K562 (cell line): ENCODE measurements around the gene RAB14. TPM values are rescaled to one million over a fixed set of nuclear protein-coding genes. Genes with fewer than 3 reads are reported as not detected.
A peak's percentile ranks its signal among the peaks of the same experiment; 100 is the strongest.

ENCODE experiments used
- CBX5 ChIP-seq: IDR thresholded peaks from 2 replicates; pipeline ENCODE4 v1.6.1; 2014; ENCODE audit warnings: low read depth, borderline replicate concordance
- CCNT2 ChIP-seq: IDR thresholded peaks from 2 replicates; pipeline ENCODE4 v1.6.1; 2011; ENCODE audit warnings: borderline replicate concordance, low read depth, mild to moderate bottlenecking, moderate library complexity, mixed read lengths, low read length; ENCODE audit not compliant: insufficient read length; ENCODE audit errors: extremely low read depth
- NCOA4 ChIP-seq: fragments of 450-650 bp; IDR thresholded peaks from 2 replicates; pipeline ENCODE4 v1.6.1; 2018; ENCODE audit warnings: mild to moderate bottlenecking; ENCODE audit not compliant: partially characterized antibody
- RBM14 ChIP-seq: fragments of 200-400 bp; formaldehyde crosslinking; IDR thresholded peaks from 2 replicates; pipeline ENCODE4 v1.6.1; 2018; ENCODE audit warnings: low read depth, mild to moderate bottlenecking, low read length, moderate library complexity, borderline replicate concordance; ENCODE audit not compliant: insufficient read depth
- SMAD4 ChIP-seq: fragments of 250-450 bp; sonication (Bioruptor Pico); conservative IDR thresholded peaks from 2 replicates; pipeline ENCODE4 v1.8.0; 2021; ENCODE audit warnings: inconsistent platforms, mild to moderate bottlenecking, moderate library complexity
- SNIP1 ChIP-seq: fragments of 450-650 bp; IDR thresholded peaks from 2 replicates; pipeline ENCODE4 v1.7.1; 2017; ENCODE audit warnings: low read depth, mild to moderate bottlenecking
- SRF ChIP-seq, 2 experiments: fragments of 250-450, 450-650 bp in 1 of 2; sonication (Bioruptor Pico) in 1 of 2; sonication (generic) in 1 of 2; formaldehyde crosslinking; IDR thresholded peaks; 2 replicates each; pipeline versions ENCODE4 v1.5.0 to v1.5.1; 2020 to 2022; ENCODE audit warnings: mild to moderate bottlenecking in 1 of 2, missing genetic modification reagents in 1 of 2
- TAF15 ChIP-seq: fragments of 200-400 bp; formaldehyde crosslinking; IDR thresholded peaks from 2 replicates; pipeline ENCODE4 v1.6.1; 2017; ENCODE audit warnings: mild to moderate bottlenecking, low read depth, low read length, moderate library complexity
- ZNF165 ChIP-seq: fragments of 250-450 bp; sonication (Bioruptor Pico); IDR thresholded peaks from 2 replicates; pipeline ENCODE4 v1.4.0; 2020; ENCODE audit warnings: borderline replicate concordance
- ZNF311 ChIP-seq: fragments of 250-450 bp; sonication (Bioruptor Pico); IDR thresholded peaks from 2 replicates; pipeline ENCODE4 v1.4.0; 2020; ENCODE audit warnings: mild to moderate bottlenecking, moderate library complexity
- polyA plus RNA-seq, 8 experiments: library from polyadenylated mRNA; depleted of rRNA in 4 of 8; stranded (reverse) in 5 of 8; unstranded in 3 of 8; fragments of >200 nt; fragmentation: Nextera tagmentation in 2 of 8; fragmentation: Illumina TruSeq in 1 of 8; extraction: Ambion mirVana in 2 of 8; extraction: Trizol in 1 of 8; gene quantifications; 2 replicates each; pipeline versions ENCODE4 v1.2.1 to v1.2.3, GENCODE V29; 2011 to 2014; ENCODE audit warnings: inconsistent platforms in 1 of 8, missing spikeins in 1 of 8
- total RNA-seq, 7 experiments: library from RNA; depleted of rRNA in 6 of 7; stranded (reverse); fragments of >200 nt in 6 of 7; fragmentation: Illumina TruSeq in 2 of 7; extraction: Trizol in 2 of 7; gene quantifications; 2 replicates each; pipeline versions ENCODE4 v1.2.1 to v1.2.3, GENCODE V29; 2011 to 2021; ENCODE audit warnings: low replicate concordance in 1 of 7
- TF ChIP-seq, protein P1 (sequence below): IDR thresholded peaks from 2 replicates; pipeline ENCODE4 v1.6.1; 2011; ENCODE audit warnings: borderline replicate concordance, low read depth, mild to moderate bottlenecking, moderate library complexity, low read length; ENCODE audit not compliant: insufficient read depth, poor library complexity, severe bottlenecking
- TF ChIP-seq, protein P2 (sequence below): fragments of 250-450 bp; sonication (Bioruptor Pico); IDR thresholded peaks from 2 replicates; pipeline ENCODE4 v1.5.0; 2021

Gene RAB14
- total and polyA plus RNA-seq, 9 of the 15 experiments (the other 6 are each of a cell fraction or from before 2014, with no cell fraction given), result 10.3 to 41.8 (median 20.9) TPM

DNA sequence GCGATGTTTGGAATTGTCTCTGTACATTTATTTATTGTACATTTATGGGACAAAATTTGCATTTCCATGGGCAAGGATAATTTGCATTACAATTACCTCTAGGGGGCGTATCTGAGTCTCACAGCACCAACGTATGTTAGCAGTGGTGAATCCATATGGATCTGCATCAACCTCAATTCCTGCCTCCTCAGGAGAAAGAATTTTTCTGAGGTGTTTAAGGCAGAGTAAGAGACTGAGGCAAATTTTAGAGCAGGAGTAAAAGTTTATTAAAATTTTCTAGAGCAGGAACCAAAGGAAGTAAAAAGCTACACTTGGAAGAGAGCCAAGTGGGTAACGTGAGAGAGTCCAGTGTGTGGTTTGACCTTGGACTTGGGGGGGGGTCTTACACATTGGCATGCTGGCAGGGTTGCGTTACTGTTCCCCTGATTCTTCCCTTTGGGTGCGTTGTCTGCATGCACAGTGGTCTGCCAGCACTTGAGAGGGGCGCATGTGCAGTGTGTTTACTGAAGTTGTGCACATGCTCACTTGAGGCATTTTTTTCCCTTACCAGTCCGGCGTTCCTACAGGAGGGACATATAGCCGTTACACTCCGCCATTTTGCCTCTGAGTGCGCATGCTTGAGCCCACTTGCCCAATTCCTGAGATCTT, 21.0 kb upstream of the RAB14 start (continued):
- TF ChIP-seq SRF (CRISPR knock-in tag; IDR thresholded peaks at IDR 0.05) (no peak), NCOA4 (no peak), ZNF165 (CRISPR knock-in tag) (no peak), RBM14 (no peak), TAF15 (no peak), CCNT2 (no peak), CBX5 (no peak), SMAD4 (CRISPR knock-in tag) (peak; percentile 25; the same call in 1 of the 2 replicates), SNIP1 (no peak), ZNF311 (CRISPR knock-in tag) (0 out of 2 replicates have a peak, but pooled peaks have one; percentile 56)
- TF ChIP-seq, protein P1, sequence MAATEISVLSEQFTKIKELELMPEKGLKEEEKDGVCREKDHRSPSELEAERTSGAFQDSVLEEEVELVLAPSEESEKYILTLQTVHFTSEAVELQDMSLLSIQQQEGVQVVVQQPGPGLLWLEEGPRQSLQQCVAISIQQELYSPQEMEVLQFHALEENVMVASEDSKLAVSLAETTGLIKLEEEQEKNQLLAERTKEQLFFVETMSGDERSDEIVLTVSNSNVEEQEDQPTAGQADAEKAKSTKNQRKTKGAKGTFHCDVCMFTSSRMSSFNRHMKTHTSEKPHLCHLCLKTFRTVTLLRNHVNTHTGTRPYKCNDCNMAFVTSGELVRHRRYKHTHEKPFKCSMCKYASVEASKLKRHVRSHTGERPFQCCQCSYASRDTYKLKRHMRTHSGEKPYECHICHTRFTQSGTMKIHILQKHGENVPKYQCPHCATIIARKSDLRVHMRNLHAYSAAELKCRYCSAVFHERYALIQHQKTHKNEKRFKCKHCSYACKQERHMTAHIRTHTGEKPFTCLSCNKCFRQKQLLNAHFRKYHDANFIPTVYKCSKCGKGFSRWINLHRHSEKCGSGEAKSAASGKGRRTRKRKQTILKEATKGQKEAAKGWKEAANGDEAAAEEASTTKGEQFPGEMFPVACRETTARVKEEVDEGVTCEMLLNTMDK, result peak; percentile 21
- TF ChIP-seq, protein P2, sequence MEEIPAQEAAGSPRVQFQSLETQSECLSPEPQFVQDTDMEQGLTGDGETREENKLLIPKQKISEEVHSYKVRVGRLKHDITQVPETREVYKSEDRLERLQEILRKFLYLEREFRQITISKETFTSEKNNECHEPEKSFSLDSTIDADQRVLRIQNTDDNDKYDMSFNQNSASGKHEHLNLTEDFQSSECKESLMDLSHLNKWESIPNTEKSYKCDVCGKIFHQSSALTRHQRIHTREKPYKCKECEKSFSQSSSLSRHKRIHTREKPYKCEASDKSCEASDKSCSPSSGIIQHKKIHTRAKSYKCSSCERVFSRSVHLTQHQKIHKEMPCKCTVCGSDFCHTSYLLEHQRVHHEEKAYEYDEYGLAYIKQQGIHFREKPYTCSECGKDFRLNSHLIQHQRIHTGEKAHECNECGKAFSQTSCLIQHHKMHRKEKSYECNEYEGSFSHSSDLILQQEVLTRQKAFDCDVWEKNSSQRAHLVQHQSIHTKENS, result no peak
